Measurements from ENCODE around the gene RGL4. TPM values are rescaled to one million over a fixed set of nuclear protein-coding genes. Genes with fewer than 3 reads are reported as not detected.

Gene RGL4
- total RNA-seq, 1 experiment from 2014 or later = not detected

GRCh38 chr22:23695141-23695540, 4.3 kb downstream of the RGL4 start:
- intact Hi-C loops (cut with micrococcal nuclease; ENCODE audit: unreplicated experiment) = no loop called here
- ChIA-PET POLR2A (ENCODE audit: unreplicated experiment) (no interaction called here), CTCF (no interaction called here)
- H4K20me1 ChIP-seq (ENCODE audit: insufficient read depth) = no peaks in the 10 kb centered on the region
- H3K36me3 ChIP-seq (ENCODE audit: low read depth) = no peaks in the 10 kb centered on the region; the same call in 1 of the 2 replicates
- DNase-seq = no peak
- no TSS peak for BruUV-seq (replicated peaks)
- no peak overlapping the region for H3K4me3 ChIP-seq
- H3K27me3 ChIP-seq (ENCODE audit: insufficient read depth, low read depth) = no peaks in the 10 kb centered on the region
- no peaks in the 10 kb centered on the region for H3K79me2 ChIP-seq (ENCODE audit: low read depth)
- no peaks in the 10 kb centered on the region for H3K4me1 ChIP-seq (replicated peaks; ENCODE audit: insufficient read depth)
- H3F3A ChIP-seq (ENCODE audit: insufficient read depth, low read depth) = no peaks in the 10 kb centered on the region
- no peak overlapping the region for H3K4me2 ChIP-seq
- no peaks in the 10 kb centered on the region for H3K9me2 ChIP-seq (ENCODE audit: insufficient read depth)
- no peak overlapping the region for H3K27ac ChIP-seq
- no peaks in the 10 kb centered on the region for H3K9me3 ChIP-seq (ENCODE audit: insufficient read depth, low read depth)
- TF ChIP-seq CTCF (conservative IDR thresholded peaks at IDR 0.05) = no peak
- TF ChIP-seq EZH2 (IDR thresholded peaks at IDR 0.05; ENCODE audit: low read depth) = no peak
- no peak overlapping the region for H2AFZ ChIP-seq

DNA sequence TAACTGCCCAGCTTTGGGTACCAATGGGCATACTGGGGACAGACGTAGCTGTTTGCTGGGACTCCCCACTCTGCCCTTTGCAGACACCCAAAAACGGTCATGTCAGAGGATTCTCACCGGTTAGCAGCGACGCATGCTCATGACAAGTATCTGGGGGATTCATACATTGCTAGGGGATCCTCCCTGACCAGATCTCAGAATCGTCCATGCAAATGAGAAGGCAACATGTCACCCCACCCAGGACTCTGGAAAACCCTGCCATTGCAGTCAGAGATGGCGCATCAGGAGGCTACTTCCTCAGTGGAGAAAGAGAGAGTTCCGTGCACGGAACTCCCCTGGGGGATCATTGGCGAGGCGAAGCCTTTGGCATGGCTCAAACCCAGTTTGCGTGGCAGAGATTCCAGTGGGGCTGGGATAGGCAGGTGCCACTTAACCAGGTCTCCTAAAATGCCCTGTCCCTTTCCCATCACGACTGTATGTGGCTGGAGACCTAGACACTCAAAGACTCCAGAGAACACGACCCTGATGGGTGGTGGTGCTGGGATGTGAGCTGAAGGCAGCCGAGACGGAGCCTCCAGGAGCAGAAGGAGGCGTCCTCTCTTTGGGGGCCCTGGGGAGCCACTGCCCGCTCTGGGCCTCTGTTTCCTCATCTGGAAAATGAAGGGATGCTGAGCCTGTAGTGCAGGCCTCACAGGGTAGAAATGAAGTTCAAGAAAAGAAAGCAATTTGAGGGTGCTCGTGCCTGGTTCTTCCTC, 4.9 kb downstream of the RGL4 start:
- Histone ChIP-seq H3K27me3 (ENCODE audit: insufficient read depth, low read depth) (no peaks in the 10 kb centered on the region), H3K9me2 (ENCODE audit: insufficient read depth) (no peaks in the 10 kb centered on the region), H2AFZ (no peak overlapping the region), H3F3A (ENCODE audit: insufficient read depth, low read depth) (no peaks in the 10 kb centered on the region), H3K4me3 (no peak overlapping the region), H3K4me1 (replicated peaks; ENCODE audit: insufficient read depth) (no peaks in the 10 kb centered on the region), H3K4me2 (no peak overlapping the region), H3K9me3 (ENCODE audit: insufficient read depth, low read depth) (no peaks in the 10 kb centered on the region), H3K27ac (no peak overlapping the region), H3K79me2 (ENCODE audit: low read depth) (no peaks in the 10 kb centered on the region), H3K36me3 (ENCODE audit: low read depth) (no peaks in the 10 kb centered on the region; the same call in 1 of the 2 replicates), H4K20me1 (ENCODE audit: insufficient read depth) (no peaks in the 10 kb centered on the region)
- DNase-seq = no peak
- no peak for TF ChIP-seq CTCF (conservative IDR thresholded peaks at IDR 0.05)
- TF ChIP-seq EZH2 (IDR thresholded peaks at IDR 0.05; ENCODE audit: low read depth) = no peak
- ChIA-PET POLR2A (ENCODE audit: unreplicated experiment) (no interaction called here), CTCF (no interaction called here)
- BruUV-seq (replicated peaks) = no TSS peak
- intact Hi-C loops (cut with micrococcal nuclease; ENCODE audit: unreplicated experiment) = no loop called here

GRCh38 chr22:23696326-23696851, 5.6 kb downstream of the RGL4 start:
- Histone ChIP-seq H3K9me3 (ENCODE audit: insufficient read depth, low read depth) (no peaks in the 10 kb centered on the region), H3K4me2 (no peak overlapping the region), H3K79me2 (ENCODE audit: low read depth) (no peaks in the 10 kb centered on the region), H3K9me2 (ENCODE audit: insufficient read depth) (no peaks in the 10 kb centered on the region), H3K4me1 (replicated peaks; ENCODE audit: insufficient read depth) (no peaks in the 10 kb centered on the region), H2AFZ (no peak overlapping the region), H4K20me1 (ENCODE audit: insufficient read depth) (no peaks in the 10 kb centered on the region), H3F3A (ENCODE audit: insufficient read depth, low read depth) (no peaks in the 10 kb centered on the region), H3K27me3 (ENCODE audit: insufficient read depth, low read depth) (no peaks in the 10 kb centered on the region), H3K27ac (no peak overlapping the region), H3K36me3 (ENCODE audit: low read depth) (no peaks in the 10 kb centered on the region; the same call in 1 of the 2 replicates), H3K4me3 (no peak overlapping the region)
- ChIA-PET CTCF (no interaction called here), POLR2A (ENCODE audit: unreplicated experiment) (no interaction called here)
- TF ChIP-seq CTCF (conservative IDR thresholded peaks at IDR 0.05) (no peak), EZH2 (IDR thresholded peaks at IDR 0.05; ENCODE audit: low read depth) (no peak)
- no peak for DNase-seq
- no TSS peak for BruUV-seq (replicated peaks)
- intact Hi-C loops (cut with micrococcal nuclease; ENCODE audit: unreplicated experiment) = no loop called here
